ENCODE data around the gene CNIH3.

Gene CNIH3

DNA sequence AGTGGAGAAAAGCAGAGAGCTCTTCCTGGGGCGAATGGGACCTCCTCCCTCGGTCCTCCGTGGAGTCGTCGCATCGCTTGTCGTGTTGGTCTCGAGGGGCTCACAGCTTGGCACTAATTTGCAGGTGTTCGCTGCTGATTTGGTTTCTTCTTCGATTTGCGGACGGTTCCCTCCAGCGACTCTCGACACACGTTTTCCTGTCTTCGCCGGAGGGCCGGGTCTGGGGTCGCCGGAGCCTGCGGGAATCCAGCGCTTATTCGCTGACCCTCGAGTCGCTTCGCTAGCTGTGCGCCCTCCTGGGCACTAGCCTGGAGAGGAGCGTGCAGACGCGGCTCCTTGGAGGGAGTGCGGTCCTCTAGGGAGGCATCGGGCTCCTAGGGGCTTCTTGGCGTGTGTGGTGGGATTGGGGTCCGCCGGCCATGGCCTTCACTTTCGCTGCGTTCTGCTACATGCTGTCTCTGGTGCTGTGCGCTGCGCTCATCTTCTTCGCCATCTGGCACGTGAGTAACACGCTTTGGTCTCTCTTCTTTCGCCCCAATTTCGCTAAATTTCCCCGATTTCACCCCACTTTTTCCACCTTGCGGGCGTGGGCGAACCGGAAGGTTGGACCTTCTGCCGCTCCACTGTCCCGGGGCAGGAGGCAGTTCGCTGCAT is 766 bp downstream of the CNIH3 start:
- DNase-seq (ENCODE audit: low spot score): no peak

DNA sequence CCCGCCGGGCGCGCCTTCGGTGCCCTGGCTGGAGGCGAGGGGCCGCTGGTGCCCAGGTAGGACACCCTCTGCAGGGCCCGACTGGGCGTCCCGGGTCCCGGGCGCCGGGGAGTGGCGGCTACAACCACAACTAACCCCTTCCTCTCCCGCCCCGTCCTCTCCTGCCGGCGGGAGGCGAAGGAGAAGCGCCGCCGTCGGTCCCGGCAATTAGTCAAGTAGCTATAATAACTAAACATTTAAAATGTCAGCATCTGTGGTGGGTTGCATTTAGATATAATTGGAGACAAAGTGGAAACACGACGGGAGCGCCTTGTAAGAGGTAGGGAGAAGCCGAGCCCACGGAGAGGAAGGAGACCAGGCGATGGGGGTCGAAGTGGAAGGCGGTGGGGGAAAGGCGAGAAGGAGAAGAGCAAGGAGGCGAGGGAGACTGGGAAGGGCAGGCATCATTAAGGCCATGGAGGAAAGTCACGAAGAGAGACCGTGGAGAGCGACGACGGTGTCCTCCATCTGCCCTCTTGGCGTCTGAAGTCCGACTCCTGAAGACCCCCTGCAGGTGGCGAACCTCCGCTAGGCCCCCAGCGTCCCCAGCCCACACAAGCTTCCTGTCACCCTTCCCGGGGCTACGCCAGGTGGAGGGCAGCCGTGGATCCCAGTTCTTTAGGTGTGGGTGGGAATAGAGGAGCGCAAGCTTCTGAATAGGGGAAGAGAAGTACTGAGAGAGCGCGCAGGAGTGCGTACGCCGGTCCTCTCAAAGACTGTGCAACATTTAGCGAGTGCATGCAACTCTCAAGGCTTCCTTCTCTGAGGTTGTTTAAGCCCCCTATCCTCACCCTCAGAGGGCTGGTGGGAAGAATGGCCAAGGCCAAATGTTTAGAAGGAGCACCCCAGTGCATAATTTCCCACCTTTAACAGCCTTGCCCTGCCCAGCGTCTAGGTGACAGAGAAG is 1.6 kb downstream of the CNIH3 start:
- no peak for DNase-seq (ENCODE audit: low spot score)

DNA sequence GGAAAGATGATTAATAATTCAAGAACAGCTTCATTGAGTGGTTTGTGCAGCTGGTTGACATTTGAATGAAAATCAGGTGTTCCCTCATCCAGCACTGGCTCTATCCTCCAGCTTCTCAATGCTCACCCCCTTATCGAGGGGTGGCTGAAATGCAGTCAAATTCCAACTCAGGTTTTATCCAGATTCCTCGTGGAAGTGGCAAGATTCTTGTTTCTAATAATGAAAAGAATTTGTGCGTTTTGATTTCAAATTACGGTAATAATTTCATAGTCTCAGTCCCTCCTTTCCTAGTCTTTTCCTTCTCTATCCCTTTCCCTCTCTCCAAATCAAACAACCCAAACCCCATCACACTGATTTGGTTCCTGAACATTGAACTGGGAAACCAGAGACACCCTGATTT is 3.1 kb downstream of the CNIH3 start:
- no peak for DNase-seq (ENCODE audit: low spot score)

DNA sequence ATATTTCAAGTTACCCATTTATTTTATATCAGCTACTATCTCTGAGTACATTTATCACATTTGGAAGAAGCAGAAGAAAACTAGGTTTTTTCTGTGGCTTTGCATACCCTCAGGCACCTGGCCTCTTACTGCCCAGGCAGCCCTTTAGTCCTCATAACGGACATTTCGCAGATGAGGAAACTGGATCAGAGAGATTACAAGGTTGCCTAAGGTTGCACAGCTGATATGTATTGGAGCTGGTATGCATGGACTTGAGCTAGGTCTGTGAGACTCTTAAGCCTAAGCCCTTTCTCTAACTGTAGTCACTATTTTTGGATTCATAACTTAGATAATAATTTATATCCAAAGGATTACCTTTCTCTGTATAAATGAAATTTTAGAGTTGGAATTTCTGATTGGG is 4.0 kb downstream of the CNIH3 start:
- no peak for DNase-seq (ENCODE audit: low spot score)

DNA sequence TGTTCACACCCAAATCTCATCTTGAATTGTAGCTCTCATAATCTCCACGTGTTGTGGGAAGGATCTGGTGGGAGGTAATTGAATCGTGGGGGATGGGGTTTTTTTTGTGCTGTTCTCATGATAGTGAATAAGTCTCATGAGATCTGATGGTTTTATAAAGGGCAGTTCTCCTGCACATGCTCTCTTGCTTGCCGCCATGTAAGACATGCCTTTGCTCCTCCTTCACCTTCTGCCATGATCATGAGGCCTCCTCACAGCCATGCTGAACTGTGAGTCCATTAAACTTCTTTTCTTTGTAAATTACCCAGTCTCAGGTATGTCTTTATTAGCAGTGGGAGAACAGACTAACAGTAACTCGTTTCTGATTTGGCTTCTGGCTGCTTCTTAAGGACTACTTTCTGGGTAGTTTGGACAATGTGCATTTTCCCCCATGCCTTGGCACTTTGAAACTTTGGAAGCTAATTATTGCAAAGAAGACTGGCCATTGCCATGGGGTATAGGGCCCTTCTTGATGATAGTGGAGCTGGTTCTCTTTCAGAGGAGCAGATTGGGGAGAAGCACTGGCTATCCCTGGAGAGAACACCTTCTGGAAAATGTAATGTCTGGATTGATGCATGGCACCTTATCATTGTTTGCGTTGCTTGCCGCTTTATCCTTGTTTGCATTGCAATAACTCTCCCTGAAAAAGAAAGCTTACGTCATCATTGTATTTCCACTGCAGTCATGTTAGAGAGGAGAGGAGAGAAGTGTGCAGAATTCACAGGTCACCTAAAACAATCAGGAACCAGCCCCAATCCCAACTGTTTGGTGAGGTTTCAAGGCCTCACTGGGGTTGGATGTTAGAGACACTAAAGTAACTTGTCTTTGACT is 5.9 kb downstream of the CNIH3 start:
- no peak for DNase-seq (ENCODE audit: low spot score)

DNA sequence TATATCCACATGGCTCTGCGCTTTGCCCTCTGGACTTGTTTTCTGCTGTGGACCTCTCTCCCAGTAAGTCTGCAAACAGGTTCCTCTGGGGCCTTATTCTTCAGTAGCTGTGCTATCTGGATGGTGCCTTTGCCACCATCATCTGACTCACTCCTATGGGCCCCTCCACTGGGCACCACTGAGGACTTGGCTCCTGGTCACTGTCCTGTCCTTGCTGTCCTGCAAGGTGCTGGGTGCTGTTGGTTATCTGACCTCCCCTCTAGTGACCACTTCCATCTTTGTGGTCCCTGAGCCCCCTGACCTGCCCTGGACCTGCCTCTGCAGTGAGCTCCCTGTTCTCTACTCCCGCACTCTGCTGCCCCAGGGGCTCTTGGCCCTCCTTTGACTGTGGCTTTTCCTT is 6.7 kb downstream of the CNIH3 start:
- no peak for DNase-seq (ENCODE audit: low spot score)

DNA sequence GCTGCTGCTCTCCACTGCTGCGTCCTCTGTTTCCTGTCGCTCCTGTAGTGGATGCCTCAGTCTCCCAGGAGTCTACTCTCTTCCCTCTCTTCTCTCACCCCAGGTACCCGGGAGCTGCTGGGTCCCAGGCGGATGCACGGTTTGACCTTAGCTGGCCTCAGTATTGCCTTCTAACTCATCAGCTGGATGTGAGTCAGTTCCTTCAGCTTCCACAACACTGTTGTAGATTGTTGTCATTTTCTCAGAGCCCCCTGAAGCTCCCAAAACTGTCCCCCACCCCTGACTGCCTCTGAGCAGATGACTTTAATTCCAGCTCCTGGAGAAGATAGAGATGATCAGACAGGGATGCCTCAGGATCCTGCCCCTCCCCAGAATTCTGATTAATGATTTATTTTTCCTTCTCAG is 7.2 kb downstream of the CNIH3 start:
- peak; percentile 74 for DNase-seq (ENCODE audit: low spot score)

DNA sequence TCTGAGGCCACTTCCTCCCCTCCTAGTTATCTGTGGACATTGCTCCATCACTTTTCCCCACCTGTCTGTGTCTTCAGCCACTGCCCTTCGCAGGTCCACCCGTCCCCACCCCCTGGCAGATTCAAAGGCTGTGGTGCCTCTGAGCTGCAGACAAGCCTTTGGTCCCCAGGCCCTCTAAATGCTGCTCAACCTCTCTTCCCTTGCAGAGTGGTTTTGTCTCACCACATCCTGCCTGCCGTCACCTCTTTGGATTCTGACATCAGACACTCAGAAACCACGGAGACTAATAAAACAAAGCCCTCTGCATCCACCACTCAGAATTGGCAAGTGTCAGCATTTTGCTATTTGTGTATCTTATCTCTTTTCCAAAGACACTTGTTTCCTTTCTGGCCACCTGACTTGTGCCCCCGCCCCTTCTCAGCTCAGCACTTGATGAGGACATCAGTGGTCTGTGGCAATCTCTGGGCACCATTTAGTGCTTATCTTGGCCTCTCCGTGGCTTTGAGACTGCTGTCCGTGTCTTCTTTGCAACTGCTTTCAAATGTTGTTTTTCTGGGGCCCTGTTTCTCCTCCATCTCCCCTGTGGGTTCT is 7.7 kb downstream of the CNIH3 start:
- DNase-seq (ENCODE audit: low spot score): peak; percentile 96

DNA sequence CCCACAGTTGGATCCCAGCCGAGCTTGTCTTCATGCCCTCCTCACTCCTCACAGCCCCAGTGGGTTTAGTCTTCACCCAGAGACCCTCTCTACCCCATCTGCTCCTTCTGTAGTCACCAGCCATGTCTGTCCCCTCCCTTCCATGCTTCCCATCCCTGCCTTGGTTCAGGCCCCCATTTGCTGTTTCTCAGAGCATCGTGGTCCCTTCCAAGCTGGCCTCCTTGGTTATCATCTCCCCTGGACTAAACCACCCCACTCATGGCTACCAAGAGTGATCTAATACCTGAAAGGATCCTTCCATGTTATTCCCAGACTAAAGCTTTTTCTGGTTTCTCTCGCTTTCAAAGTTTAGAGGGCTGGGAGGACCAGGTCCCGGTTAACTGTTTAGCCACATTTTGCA is 8.3 kb downstream of the CNIH3 start:
- DNase-seq (ENCODE audit: low spot score): no peak

DNA sequence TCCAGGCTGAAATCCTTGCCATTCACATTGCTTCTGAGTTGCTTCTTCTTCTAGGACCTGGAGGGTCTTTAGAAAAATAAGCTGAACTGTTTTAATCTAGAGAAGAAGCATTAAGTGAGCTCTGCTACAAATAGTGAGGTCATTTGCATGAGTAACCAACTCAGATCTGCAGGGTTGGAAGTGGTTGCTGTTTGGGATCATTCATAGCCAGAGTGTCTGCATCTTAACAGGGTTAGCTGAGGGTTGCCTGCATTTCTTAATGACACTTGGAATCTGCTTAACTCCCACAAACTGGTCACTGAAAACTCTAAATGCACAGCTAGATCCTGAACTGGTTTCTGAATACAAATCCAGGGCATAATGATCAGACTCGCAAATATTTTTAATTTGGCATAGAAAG is 9.9 kb downstream of the CNIH3 start:
- DNase-seq (ENCODE audit: low spot score): peak; percentile 49

DNA sequence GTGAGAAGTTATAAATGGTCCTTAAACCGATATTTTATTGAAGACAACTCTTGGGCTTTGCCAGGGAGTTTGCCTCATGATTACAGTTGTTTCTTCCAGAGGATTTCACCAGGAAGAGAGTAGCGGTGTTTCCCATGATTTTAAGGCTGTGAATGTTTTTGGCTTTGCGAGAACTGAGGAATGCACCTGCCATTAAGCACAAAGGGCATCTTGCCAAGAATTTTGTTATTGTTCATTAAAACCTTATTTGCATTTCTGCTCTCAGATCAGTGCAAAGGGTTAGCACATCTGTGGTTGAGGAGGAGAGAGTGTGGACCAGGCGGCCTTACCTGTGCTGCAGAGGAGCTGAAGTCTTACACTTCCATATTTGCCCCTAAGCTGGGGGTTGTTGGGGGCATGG is 13.8 kb downstream of the CNIH3 start:
- no peak for DNase-seq (ENCODE audit: low spot score)

DNA sequence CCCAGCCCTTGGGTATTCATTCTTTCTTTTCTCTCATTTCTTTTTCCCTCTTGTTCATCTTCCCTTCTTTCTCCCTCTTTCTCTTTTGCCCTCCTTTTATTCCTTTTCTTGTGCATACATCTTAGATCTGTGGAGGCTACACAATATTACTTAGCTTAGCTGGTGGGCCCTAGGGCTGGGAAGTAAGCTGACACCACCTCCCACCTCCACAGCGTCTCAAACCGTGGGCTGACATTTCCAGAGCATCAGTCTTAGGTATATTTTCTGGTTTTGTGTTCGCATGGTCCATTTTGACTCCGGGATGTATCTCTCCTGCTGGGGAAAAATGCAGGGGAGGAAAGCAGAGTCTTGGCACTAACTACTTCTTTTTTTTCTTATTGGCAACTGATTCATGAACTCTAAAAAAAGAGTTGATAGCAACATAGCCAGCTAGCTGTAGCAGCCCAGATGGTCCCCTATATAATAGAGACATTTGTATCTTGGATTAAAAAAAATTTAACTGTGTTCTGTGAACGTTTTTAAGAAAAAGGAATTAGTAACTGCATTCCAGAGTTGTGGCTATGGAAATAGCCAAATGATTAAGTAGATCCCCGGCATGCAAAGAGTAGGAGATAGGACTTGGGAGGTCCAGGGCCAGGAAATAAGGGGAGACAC is 15.5 kb downstream of the CNIH3 start:
- no peak for DNase-seq (ENCODE audit: low spot score)

DNA sequence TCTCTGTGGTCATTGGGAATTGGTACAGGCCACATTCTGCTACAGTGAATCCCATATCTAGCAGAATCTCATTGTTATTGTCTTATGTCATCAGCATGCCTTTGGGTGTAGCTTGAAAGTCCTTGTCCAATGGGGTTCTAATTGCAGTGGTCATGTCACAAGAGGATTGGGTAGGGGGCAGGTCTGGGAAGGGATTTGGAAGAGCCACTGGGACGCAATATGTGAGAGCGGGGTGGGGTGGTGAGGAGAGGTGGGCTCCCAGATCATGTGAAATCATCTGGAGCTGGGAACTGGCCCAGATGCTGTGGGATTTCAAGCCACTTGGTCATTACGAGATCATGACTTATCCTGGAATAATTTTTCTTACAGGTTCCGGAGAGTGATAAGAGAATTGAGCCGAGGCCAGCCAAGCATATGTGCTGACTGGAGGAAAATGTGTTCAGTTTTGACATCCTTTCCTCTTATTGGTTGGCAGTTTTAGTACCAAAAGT is 16.3 kb downstream of the CNIH3 start:
- DNase-seq (ENCODE audit: low spot score): peak; percentile 39

DNA sequence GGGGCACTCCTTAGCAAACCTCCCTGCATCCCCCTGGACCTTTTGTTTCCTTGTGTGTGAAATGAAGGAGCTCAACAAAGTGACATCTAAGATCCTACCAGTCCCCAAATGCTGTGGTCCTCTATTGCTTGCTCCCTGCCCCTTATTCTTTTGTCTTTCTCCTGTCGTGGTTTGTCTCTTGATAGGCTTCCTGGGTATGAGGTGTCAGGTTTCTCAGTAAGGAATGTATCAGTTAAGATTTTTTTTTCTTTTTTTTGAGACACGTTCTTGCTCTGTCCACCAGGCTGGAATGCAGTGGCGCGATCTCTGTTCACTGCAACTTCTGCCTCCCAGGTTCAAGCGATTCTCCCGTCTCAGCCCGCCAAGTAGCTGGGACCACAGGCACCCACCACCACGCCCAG is 16.8 kb downstream of the CNIH3 start:
- DNase-seq (ENCODE audit: low spot score): peak; percentile 16

DNA sequence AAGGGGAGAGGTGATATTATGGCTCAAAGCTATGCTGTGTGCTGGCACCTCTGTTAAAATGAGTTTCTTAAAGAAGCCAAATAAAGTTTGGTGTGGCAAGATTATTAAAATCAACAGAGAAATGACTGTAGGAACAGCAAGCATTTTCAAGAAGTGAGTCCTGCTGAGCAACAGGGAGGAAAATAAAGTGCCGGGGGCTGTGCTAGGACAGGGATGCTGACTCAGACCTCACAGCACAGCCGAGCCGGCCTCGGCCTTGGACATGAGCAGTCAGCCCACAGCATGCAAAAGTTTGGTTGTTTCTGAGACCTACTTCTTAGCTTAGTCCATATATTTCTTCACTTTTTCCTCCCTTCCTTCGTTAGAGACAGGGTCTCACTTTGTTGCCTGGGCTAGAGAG is 19.2 kb downstream of the CNIH3 start:
- DNase-seq (ENCODE audit: low spot score): peak; percentile 47

DNA sequence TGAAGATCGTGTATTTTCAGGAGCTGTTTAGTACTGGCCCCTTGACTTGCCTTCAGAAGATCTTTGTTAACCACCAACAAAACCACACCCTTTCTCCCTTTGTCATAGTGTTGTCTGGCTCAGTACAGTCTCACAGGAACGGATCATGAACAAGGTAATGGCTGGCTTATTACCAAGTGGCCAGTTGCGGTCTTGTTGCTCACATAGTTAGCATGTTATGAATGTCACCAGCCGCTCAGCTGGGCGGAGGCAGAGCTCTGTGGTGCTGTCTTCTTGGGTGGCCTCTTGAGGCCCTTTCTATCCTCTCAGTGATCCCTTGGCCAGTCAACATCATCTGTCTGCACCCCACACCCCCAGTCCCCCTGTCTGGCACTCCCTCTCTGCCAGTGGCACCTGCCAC is 21.4 kb downstream of the CNIH3 start:
- DNase-seq (ENCODE audit: low spot score): peak; percentile 30

DNA sequence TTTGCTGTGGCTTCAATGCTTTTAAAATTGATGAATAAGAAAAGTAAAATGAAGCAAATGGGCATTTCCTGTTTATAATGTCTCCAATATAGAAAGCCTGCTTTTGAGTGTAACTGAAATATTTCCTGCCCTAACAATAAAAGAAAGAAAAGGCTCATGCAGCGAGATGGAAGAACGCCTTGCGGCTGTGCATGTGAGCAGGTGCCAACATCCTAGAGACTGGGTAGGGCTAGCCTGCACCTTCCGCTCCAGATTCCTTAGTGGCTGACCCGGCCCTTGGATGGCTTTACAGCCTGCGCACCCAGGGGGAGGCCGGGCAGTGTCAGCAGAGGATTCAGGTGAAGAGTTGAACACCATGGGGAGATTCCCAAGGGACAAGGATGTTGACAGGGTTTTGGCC is 21.8 kb downstream of the CNIH3 start:
- DNase-seq (ENCODE audit: low spot score): no peak

DNA sequence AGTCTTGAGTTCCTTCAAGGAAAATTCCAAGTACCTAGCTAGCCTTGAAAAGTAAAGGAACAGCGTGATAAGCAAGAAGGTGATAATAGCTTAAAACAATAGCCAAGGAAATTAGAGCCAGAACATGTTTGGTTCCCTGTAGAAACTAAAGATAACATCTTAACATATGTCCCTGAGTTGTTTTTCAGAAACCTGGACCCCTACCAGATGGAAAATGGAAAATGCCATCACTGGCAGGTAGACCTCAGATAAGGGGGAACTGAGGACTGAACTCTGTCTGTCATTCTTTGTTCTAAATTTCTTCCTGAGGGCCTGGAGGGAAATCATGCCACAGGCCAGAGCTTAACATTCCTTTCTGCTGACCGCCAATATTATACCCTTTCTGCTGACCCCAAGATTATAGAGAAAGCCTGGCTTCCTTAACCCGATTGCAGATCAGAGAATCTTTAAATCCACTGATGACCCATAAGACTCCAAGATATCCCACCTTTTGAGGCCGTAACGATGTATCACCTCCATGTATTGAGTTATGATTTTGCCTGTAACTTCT is 23.4 kb downstream of the CNIH3 start:
- DNase-seq (ENCODE audit: low spot score): no peak

DNA sequence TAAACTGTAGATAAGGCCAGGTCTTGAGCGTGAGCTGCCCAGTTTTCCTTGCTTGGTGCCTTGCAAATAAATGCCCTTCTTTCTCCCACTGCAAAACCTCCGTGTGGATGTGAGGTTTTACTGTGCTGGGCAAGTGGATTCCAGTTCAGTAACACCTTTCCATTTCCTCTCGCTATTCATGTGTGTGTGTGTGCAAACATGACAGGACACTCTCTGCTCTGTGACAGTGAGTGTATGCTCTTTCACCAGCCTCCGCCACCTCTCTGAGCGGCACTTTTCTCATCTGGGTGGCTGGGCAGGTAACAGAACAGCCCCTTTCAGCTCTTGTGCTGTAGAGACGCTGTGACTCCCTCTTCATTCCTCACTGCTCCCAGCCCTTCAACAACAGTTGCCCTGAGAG is 23.9 kb downstream of the CNIH3 start:
- DNase-seq (ENCODE audit: low spot score): no peak

DNA sequence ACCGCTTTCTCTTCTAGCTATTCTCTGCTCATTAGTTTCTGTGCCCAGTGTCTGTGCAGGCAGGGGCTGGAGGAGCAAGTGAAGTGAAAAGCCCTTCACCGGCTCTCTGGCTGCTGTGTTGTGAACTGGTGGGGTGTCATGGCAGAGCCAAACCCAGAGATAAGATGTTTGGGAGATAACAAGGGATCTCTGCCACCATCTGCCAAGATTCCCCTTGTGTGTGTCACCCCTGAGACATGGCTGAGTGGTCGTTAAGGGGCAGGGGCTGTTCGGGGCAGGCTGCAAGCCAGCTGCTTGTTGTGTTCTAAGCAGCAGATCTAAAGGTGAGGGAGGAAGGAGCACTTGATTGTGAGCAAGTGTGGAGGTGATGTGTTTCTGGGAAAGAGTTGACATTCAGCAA is 24.5 kb downstream of the CNIH3 start:
- no peak for DNase-seq (ENCODE audit: low spot score)

DNA sequence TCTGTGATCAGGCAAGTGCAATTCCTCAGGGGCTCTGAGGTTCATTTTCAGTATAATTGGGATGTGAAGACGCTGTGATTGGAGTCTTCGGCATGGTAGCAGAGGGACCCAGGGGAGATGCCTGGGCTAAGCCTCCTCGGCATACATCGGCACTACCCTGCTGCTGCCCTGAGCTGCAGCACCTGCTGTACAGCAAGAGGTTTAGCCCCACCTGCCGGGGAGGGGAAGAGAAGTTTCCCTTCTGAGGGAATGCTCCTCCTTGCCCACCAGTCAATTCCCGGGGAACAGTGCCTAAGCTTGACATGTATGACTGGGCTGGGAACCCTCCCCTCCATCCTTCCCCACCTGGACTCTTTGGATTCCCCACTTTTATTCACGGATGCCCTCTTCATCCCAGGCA is 24.9 kb downstream of the CNIH3 start:
- no peak for DNase-seq (ENCODE audit: low spot score)

All from kidney tubule cell (primary cell).